Panc1 (cell line): ENCODE data around the gene GABRE. TPM values are rescaled to one million over a fixed set of nuclear protein-coding genes. Genes with fewer than 3 reads are reported as not detected.

Source experiments
- ATAC-seq: fragments of 200-7000 bp; cut with Tn5 transposase; 2 replicates; pipeline ENCODE4 v1.9.1; 2020; ENCODE audit warnings: mild to moderate bottlenecking, moderate library complexity
- Bru-seq: library from RNA; stranded (reverse); fragments of 400-500 nt; gene quantifications from one replicate; lab custom pipeline; 2021; lab: Mats Ljungman, UMichigan
- BruChase-seq, 2 experiments: library from RNA; stranded (reverse); fragments of 400-500 nt; gene quantifications; one replicate each; lab custom pipeline; 2021; lab: Mats Ljungman, UMichigan
- BruUV-seq: library from RNA; stranded (reverse); fragments of 400-500 nt; replicated peaks from 2 replicates; lab custom pipeline; 2021; lab: Mats Ljungman, UMichigan
- CTCF ChIA-PET: fragments of 300-600 bp; sonication (Branson Sonifier 250); formaldehyde crosslinking; loops from one replicate; lab custom pipeline; 2022; ENCODE audit warnings: antibody characterized with exemption; lab: Charles Lee
- POLR2A ChIA-PET: fragments of 300-600 bp; sonication (Branson Sonifier 250); formaldehyde crosslinking; loops from one replicate; lab custom pipeline; 2022; ENCODE audit warnings: antibody characterized with exemption; lab: Charles Lee
- DNase-seq: peaks from one replicate; pipeline ENCODE4 v3.0.0-alpha.2; 2010; ENCODE audit warnings: low read depth, low spot score
- H3K27ac ChIP-seq: 2 replicates; pipeline ENCODE4 v1.5.1; 2011; ENCODE audit warnings: mild to moderate bottlenecking, low read length, inconsistent platforms
- H3K27me3 ChIP-seq: fragments of 200-500 bp; sonication (Bioruptor generic); 2 replicates; pipeline ENCODE4 v1.6.0; 2014; ENCODE audit warnings: low read length, inconsistent platforms; ENCODE audit not compliant: control insufficient read depth, insufficient read depth
- H3K36me3 ChIP-seq: fragments of 200-500 bp; sonication (Bioruptor generic); 2 replicates; pipeline ENCODE4 v1.5.1; 2014; ENCODE audit warnings: inconsistent platforms, mild to moderate bottlenecking, low read length, moderate library complexity; ENCODE audit not compliant: control insufficient read depth, insufficient read depth
- H3K4me1 ChIP-seq: 2 replicates; pipeline ENCODE4 v1.5.1; 2011; ENCODE audit warnings: inconsistent platforms, mild to moderate bottlenecking, low read length, moderate library complexity; ENCODE audit not compliant: control insufficient read depth, insufficient read depth
- H3K4me3 ChIP-seq, 2 experiments: 2 replicates each; pipeline ENCODE4 v1.5.1; 2011 to 2012; ENCODE audit warnings: low read depth in 2 of 2, low read length in 2 of 2, mild to moderate bottlenecking in 2 of 2, inconsistent platforms in 1 of 2, moderate library complexity in 1 of 2
- H3K9me3 ChIP-seq: fragments of 200-500 bp; sonication (Bioruptor generic); 2 replicates; pipeline ENCODE4 v1.5.1; 2014; ENCODE audit warnings: low read depth, mild to moderate bottlenecking, inconsistent platforms, low read length, moderate library complexity; ENCODE audit not compliant: control insufficient read depth, insufficient read depth
- POLR2AphosphoS5 ChIP-seq: IDR thresholded peaks from 2 replicates; pipeline ENCODE4 v1.6.1; 2012; ENCODE audit warnings: mild to moderate bottlenecking, low read depth, low read length, moderate library complexity
- SIN3A ChIP-seq: IDR thresholded peaks from 2 replicates; pipeline ENCODE4 v1.6.1; 2012; ENCODE audit warnings: low read depth, mild to moderate bottlenecking, low read length, moderate library complexity, borderline replicate concordance; ENCODE audit not compliant: insufficient read depth
- TCF7L2 ChIP-seq: IDR thresholded peaks from 2 replicates; pipeline ENCODE4 v1.6.1; 2011; ENCODE audit warnings: mild to moderate bottlenecking, low read depth, low read length, inconsistent platforms
- in situ Hi-C: cut with HindIII; loops from 2 replicates; pipeline ENCODE4 v1.10.0; 2016; ENCODE audit warnings: low sequenced_read_pairs, low pct_unique_long_range_greater_than_20kb
- intact Hi-C: fragments of 100-400 bp; cut with micrococcal nuclease; formaldehyde crosslinking; loops from one replicate; pipeline ENCODE4 v1.10.0; 2022; ENCODE audit not compliant: unreplicated experiment
- long read RNA-seq: library from polyadenylated mRNA; unstranded; transcript quantifications from one replicate; pipeline ENCODE4 v2.0.0, GENCODE V29; 2021; ENCODE audit not compliant: unreplicated experiment
- polyA plus RNA-seq: library from polyadenylated mRNA; unstranded; fragments of >200 nt; gene quantifications from one replicate; pipeline ENCODE4 v1.2.1, GENCODE V29; 2012; ENCODE audit warnings: missing spikeins; ENCODE audit not compliant: insufficient read length
- total RNA-seq: library from RNA; stranded (reverse); gene quantifications from one replicate; pipeline ENCODE4 v1.2.1, GENCODE V29; 2021; ENCODE audit not compliant: unreplicated experiment
- TF ChIP-seq, protein P1 (sequence below), 2 experiments: IDR thresholded peaks; 2 replicates each; pipeline ENCODE4 v1.6.1; 2011 to 2012; ENCODE audit warnings: low read depth in 2 of 2, control low read depth in 1 of 2, low read length in 1 of 2, mild to moderate bottlenecking in 1 of 2, moderate library complexity in 1 of 2; ENCODE audit not compliant: insufficient read depth in 1 of 2
- TF ChIP-seq, protein P2 (sequence below): fragments of 450-650 bp; IDR thresholded peaks from 2 replicates; pipeline ENCODE4 v1.5.1; 2017; ENCODE audit warnings: mild to moderate bottlenecking

The GABRE gene, protein sequence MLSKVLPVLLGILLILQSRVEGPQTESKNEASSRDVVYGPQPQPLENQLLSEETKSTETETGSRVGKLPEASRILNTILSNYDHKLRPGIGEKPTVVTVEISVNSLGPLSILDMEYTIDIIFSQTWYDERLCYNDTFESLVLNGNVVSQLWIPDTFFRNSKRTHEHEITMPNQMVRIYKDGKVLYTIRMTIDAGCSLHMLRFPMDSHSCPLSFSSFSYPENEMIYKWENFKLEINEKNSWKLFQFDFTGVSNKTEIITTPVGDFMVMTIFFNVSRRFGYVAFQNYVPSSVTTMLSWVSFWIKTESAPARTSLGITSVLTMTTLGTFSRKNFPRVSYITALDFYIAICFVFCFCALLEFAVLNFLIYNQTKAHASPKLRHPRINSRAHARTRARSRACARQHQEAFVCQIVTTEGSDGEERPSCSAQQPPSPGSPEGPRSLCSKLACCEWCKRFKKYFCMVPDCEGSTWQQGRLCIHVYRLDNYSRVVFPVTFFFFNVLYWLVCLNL
- total RNA-seq (0.18 TPM), Bru-seq, nascent RNA (percentile 9 among the genes with signal in this experiment), BruChase-seq, experiment 1, labeled RNA remaining after a 2-hour chase (percentile 4 among the genes with signal in this experiment), BruChase-seq, experiment 2, labeled RNA remaining after a 6-hour chase (not detected)
- polyA plus RNA-seq = not detected
- long read RNA-seq = 0 reads

DNA sequence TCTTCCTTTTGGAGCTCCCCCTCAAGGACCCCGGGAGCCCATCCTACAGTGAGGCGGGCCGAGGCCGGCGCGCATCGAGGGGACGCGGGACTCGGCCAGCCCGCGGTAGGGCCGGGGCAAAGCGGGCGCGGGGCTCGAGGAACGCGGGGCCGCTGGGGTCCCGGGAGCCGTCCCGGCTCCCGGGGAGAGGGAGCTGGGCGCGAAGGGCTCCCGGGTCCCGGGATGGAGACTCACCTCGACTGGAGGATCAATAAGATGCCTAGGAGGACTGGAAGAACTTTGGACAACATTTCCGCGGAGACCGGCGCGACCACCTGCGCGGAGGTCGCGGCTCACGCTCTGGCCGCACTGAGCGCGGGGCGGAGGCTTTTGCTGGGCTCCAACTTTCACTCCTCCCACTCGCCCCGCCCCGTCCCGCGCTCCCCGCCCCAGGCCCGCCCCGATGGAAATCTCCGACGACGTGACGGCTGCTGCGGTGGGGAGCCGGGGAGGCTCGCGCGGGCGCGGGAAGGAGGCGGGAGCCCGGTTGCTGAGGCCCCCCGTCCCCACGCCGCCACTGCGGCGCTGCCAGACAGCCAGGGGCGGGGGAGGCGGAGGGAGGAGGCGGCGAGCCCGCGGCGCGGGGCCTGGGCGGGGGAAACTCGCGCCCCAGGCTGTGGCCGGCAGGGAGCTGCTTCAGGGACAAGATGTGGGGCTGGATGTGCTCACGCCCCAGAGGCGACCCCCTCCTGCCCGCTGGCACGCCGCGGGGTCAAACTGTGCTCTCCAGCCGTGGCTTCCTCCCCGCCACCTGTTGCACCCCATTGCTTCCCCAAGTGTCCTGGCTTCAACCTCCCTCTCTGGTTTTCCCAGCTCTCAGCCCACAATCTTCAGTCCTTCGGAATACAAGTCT is at the start of gene GABRE:
Gene GABRE, minus strand, starts transcription at position 341 of the 892 bp plus-strand sequence. Its CDS starts 51 bp downstream, at position 290.
- intact Hi-C loops = no loop called here

GRCh38 chrX:152020888-152021287 is 46.4 kb upstream of the GABRE start:
- DNase-seq (no peak), ATAC-seq (no peak)
- ChIA-PET POLR2A (no interaction called here), CTCF (no interaction called here)
- intact Hi-C loops (no loop called here), in situ Hi-C loops (no loop called here)
- no TSS peak for BruUV-seq
- Histone ChIP-seq H3K27ac (no peak overlapping the region), H3K27me3 (no peaks in the 10 kb centered on the region), H3K9me3 (no peaks in the 10 kb centered on the region), H3K36me3 (no peaks in the 10 kb centered on the region), H3K4me1 (no peaks in the 10 kb centered on the region), H3K4me3 (no peak overlapping the region)
- TF ChIP-seq POLR2AphosphoS5 (no peak), SIN3A (no peak), TCF7L2 (no peak)
- TF ChIP-seq, protein P1, sequence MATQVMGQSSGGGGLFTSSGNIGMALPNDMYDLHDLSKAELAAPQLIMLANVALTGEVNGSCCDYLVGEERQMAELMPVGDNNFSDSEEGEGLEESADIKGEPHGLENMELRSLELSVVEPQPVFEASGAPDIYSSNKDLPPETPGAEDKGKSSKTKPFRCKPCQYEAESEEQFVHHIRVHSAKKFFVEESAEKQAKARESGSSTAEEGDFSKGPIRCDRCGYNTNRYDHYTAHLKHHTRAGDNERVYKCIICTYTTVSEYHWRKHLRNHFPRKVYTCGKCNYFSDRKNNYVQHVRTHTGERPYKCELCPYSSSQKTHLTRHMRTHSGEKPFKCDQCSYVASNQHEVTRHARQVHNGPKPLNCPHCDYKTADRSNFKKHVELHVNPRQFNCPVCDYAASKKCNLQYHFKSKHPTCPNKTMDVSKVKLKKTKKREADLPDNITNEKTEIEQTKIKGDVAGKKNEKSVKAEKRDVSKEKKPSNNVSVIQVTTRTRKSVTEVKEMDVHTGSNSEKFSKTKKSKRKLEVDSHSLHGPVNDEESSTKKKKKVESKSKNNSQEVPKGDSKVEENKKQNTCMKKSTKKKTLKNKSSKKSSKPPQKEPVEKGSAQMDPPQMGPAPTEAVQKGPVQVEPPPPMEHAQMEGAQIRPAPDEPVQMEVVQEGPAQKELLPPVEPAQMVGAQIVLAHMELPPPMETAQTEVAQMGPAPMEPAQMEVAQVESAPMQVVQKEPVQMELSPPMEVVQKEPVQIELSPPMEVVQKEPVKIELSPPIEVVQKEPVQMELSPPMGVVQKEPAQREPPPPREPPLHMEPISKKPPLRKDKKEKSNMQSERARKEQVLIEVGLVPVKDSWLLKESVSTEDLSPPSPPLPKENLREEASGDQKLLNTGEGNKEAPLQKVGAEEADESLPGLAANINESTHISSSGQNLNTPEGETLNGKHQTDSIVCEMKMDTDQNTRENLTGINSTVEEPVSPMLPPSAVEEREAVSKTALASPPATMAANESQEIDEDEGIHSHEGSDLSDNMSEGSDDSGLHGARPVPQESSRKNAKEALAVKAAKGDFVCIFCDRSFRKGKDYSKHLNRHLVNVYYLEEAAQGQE (IDR thresholded peaks at IDR 0.05; ENCODE audit: insufficient read depth in 1 of 2, low read depth in 2 of 2, low read length in 1 of 2) = no peak
- TF ChIP-seq, protein P2, sequence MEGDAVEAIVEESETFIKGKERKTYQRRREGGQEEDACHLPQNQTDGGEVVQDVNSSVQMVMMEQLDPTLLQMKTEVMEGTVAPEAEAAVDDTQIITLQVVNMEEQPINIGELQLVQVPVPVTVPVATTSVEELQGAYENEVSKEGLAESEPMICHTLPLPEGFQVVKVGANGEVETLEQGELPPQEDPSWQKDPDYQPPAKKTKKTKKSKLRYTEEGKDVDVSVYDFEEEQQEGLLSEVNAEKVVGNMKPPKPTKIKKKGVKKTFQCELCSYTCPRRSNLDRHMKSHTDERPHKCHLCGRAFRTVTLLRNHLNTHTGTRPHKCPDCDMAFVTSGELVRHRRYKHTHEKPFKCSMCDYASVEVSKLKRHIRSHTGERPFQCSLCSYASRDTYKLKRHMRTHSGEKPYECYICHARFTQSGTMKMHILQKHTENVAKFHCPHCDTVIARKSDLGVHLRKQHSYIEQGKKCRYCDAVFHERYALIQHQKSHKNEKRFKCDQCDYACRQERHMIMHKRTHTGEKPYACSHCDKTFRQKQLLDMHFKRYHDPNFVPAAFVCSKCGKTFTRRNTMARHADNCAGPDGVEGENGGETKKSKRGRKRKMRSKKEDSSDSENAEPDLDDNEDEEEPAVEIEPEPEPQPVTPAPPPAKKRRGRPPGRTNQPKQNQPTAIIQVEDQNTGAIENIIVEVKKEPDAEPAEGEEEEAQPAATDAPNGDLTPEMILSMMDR = no peak

More for the DNA sequence above, at the start of gene GABRE:
- no TSS peak for BruUV-seq
- no peak for DNase-seq
- CTCF ChIA-PET = no interaction called here
- no peaks in the 10 kb centered on the region for H3K9me3 ChIP-seq
- H3K4me1 ChIP-seq = no peaks in the 10 kb centered on the region
- no peaks in the 10 kb centered on the region for H3K36me3 ChIP-seq
- peak within 1 kb of the TSS in 1 of 2 experiments; percentile 14; a peak in 1 of 4 replicates for H3K4me3 ChIP-seq
- no peak within 1 kb of the TSS for H3K27ac ChIP-seq
- in situ Hi-C loops = no loop called here
- TF ChIP-seq, protein P2 = no peak
- no peak for TF ChIP-seq POLR2AphosphoS5
- no peak for TF ChIP-seq SIN3A
- no peaks in the 10 kb centered on the region for H3K27me3 ChIP-seq
- no peak for ATAC-seq
- POLR2A ChIA-PET = interaction anchor here (0.7 kb wide), 1 partner anchor 835 kb away, joined by 3 read pairs; no protein-coding TSS in a partner anchor
